NCI-H2081 (cell line): ENCODE data around the gene NTRK3.

Experiments
- DNase-seq, 2 experiments: peaks; one replicate each; lab custom pipeline; 2025; lab: John Stamatoyannopoulos, UW

Gene NTRK3

DNA sequence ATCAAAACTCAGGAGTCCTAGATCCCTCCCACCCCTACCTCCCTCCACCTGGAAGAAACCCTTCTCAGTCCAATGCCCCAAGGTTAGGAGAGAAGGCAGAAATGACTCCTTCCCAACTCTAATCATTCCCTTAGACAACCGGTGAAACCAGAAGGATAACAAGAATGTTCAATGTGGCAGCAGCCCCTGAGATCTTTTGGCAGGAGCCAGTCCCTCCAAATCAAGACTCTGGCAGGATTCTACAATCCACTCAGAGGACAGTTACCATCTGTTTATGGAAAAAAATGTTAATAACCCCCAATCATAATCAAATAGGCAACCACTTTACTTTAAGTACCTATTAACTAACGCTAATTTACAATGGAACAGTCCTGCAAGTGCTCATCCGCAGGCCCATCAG is 136.5 kb downstream of the NTRK3 start:
- no peak for DNase-seq

DNA sequence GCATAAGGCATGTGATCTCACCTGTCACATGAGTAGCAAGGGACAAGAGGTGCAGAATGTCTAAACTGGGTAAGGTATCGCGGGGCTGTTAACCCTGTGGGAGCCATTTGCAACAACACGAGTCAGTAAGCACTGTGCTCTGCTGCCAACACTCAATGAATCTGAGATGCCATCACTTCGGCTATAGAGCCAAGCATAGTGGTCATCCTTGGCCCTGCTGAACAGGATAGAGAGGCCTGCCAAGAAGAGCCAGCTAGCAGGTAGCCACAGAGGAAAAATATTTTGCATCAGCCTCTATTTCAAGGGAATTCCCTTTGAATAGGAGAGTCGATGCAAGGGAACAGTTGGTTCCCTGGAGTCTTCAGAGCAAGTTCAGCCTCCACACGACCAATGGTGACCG is 137.8 kb downstream of the NTRK3 start:
- DNase-seq: no peak

DNA sequence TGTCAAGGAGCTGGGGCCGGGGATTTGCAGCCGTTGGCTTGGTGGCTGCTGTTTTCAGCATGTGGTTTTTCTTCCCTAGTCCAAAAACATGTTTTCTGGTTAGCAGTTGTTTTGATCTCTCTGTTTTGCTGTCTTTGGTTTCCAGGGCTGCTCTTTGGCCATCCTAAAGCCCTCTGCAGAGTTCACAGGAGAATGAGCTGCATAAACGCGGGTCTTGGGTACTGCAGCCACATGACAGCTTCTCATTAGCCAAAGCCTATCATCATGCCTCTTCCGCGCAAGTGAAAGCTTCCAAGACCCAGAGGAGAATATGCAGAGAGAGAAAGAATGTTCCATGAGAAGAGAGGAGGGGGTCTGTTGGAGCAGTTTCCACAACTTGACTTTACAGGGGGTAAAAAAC is 138.5 kb downstream of the NTRK3 start:
- no peak for DNase-seq

DNA sequence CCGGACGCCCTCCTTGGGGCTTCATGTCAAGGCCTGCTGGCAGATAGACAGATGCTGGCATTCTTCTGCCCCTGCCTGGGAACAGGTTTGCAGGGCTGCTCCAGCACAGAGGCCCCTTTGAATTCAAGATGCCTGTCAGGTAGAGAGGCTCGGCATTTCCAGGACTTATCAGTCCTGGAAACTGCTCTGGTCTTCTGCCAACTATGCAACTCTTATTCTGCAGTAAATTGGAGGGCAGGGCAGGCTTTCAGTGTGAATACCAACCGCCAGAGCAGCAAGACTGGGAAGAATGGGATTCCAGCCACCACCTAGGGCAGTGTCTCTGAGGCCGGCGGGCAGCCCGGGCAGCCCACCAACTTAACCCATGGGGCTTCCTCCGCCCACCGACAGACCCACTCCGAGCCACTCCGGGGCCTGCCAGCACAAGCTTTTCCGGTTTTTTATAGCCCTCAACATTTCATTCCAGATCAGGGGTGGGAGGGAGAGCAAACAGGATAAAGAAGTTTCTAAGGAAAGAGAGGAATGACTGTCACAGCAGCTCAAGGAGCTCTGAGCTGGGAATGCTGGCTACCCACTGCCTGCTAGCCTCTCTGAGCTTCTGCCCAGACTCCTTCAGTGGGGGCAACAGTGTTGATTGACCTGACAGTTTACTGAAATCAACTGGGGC is 140.9 kb downstream of the NTRK3 start:
- no peak for DNase-seq

DNA sequence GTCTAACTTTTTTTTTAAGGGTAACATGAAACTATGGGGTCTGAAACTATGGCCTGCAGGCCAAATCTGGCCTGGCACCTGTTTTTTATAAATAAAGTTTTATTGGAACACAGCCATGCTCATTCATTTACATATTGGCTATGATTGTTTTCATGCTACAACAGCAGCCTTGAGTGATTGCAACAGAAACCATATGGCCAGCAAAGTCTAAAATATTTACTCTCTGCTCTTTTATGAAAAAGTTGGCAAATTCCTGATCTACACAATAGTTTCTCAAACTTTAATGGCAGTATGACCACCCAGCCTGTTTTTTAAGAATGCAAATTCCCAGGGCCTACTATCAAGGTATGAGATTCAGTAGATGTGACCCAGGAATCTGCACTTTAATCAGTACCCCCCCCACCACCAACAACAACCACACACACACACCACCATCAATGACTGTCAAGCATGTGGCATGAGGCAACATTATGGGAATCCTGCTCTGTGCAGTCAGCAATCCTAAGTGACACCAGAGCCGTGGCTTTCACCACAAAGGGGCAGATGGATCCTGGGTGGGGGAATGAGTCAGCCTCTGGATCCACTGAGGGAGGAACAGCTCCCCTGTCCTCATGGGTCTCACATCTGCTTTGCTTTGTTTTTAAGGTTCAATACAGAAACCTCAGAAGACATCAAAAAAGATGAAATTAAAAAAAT is 142.8 kb downstream of the NTRK3 start:
- DNase-seq: no peak

DNA sequence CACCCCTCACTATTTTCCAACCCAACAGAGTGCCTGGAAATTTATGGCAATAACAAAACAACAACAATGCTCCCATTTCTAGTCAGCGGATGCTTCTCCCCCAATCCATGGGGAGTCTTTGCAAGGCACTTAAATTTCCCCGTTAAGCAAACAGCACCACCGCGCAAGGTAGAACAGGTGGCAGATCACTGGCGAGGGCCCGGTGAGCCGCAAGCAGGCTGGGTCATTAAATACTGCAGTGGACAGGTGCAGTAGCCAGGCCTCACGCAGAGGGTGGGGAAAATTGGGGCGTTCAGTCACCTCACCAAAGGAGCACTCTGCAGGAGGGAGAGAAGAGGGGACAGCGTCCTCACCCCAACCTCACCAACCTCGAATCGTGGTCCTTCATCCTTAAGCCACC is 147.5 kb downstream of the NTRK3 start:
- no peak for DNase-seq

DNA sequence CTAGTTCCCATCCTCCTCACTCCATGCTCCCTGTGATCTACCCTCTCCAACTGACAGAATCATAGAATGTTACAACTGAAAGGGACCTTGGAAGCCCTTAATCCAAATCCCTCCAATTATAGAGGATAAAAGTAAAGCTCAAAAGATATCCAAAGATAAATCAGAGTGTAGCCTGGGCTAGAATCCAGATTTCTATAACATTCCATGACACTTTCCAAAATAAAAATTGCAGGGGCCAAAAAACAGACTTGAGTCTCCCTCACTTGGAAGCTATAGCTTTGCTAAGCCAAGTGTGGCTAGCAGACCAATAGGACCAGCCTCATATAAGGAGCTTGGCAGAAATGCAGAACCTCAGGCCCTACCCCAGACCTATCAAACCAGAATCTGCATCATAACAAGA is 148.1 kb downstream of the NTRK3 start:
- DNase-seq: no peak

DNA sequence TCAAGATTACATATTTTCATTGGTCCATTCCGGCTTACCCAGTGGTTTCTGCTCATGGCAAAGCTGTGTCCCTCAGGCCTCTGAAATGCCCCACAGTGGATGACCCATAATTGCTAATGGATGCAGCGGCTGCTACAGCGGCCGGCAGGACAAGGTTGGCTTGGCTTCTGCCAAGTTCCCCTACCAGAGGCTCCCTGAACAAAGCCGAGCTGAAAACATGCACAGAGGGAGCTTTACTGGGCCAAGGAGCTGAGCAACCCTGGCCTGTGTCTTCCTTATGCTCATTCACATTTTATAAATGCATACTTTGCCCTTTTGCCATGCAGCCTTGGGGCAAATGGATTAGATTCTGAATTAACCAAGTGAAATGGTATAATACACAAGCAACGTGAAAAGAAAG is 150.5 kb downstream of the NTRK3 start:
- DNase-seq: no peak

DNA sequence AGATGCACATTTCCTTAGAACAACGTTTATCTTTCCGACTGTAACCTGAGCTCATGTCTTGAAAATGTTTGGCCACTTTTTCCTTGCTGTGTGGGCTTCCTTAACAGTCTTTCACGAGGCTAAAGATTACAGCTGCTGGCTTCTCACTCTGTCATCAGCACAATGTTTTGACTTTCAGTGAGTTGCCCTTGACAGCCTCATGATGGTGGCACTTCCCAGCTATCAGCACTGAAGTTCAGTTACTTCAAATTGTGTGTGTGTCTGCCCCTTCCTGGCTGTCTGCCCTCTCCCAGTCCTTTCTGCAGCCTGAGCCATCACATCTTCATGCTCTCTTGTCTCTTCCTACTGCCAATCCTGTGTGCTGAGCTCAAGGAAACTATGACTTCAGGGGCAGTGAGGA is 152.2 kb downstream of the NTRK3 start:
- DNase-seq: no peak

DNA sequence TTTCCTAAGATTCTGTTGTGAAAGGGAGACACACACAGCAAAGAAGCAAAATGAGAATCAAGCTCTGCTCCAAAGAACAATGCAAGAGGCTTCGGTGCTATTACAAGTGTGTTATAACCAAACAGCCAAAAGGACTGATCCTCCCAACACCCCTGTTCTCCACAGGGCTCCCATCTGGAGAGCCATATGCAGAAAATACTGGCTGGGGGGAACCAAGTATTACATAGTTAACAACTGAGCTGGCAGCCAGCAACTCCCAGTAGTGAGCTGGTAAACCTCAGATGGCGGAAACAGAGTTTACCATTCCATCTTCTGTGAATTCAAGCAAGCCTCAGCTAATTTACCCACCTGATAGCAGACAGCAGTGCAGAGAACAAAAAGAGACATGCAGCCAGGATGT is 156.4 kb downstream of the NTRK3 start:
- DNase-seq: no peak

DNA sequence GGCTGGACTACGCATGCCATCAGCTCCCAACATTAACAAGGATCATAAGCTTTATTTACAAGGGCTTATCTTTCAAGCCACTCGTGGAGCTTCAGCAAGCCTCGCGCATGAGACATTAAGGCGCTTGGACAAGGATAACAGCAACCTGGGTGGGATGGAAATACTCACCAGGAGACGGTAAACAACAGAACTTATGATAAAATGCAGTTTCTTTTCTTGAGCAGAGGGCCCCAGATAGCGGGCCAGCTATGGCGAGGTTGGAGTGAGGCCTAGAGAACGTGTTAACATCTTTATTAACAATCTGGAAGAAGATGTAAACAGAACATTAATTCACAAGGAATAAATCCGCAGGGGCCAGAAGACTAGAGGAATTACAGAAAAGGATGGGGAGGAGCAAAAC is 158.2 kb downstream of the NTRK3 start:
- DNase-seq: no peak

DNA sequence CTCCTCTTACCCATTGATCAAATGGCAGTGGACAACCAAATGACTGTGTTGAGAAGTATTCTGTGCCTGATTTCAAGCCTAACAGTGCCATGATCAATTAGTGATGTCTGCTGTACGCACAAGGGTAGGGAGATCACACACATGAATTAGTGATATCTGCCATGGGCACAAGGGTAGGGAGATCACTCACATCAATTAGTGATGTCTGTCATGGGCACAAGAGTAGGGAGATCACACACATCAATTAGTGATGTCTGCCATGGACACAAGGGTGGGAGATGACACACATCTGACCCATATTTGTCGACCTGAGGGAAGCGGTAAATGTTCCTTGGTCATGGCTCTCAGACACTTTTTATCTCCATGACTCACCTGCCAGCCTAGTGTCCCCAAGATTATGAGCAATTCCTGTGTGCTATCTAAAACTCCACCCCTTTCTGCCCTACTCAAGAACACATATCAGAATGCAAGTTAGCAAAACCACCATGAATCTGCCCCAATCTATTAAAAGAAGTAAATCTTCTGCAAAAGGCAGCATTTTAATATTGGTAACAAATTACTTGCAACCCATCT is 165.0 kb downstream of the NTRK3 start:
- DNase-seq: no peak

DNA sequence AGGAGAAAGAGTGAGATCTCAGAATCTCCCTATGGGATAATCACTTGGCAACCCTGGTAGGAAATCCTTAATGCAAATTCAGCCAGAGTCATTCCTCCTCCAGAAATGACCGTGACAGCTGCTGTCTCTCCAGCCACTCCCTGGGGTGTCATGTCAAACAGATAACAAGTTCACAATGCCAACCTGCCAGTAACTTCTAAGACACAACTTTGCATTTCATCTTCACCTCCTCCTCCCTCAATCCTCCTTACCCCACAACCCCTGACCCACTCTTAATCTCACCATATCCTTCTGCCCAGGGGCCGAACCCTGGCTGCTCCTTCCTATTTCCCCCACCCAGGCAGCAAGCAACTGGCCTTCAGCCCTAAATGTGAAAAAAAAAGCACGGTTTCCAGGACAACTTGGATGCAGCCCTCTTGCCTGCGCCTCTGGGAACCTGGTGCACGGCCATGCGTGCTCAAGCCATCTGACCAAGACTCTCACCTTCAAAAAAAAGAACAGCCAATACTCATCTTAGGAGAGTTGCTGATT is 166.0 kb downstream of the NTRK3 start:
- no peak for DNase-seq

DNA sequence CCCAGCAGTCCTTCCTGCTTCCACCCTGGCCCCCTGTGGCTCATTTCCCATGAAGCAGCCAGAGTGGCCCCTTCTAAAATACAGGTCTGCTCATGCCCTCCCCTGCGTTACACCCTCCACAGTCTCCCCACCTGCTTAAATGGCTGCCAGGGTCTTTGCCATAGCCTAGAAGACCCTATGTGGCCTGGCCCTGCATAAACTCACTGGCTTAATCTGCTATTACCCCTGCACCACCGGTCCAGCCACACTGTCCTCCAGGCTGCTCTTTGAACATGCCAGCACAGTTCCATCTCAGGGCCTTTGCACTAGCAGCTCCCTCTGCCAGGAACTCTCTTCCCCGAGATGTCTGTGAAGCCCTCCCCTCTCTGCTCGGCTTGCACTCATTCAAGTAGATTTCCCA is 166.8 kb downstream of the NTRK3 start:
- DNase-seq: no peak

DNA sequence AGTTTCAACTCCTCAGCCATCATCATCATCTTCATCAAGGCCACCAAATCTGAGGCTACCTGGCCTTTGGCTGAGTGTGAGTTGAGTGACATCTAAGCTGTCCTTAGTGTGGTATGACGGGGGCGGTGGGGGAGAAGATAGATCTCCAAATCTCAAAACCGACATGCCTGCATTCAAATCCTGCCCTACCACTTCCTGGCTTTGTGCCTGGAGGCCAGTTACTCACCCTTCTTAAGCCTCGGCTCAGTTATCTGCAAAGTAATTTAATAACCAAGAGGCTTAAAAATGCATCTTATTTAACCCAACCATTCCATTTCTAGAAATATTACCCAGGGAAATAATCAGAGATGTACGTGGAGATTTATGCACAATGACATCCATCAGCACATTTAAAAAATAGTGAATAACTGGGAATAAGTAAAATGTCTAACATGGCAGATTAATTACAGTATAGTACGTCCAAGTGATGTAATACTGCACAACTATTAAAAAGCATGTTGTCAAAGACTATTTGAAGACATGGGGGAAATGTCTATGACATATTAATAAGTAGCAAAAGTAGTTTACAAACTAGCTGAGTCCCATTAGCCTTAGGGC is 167.4 kb downstream of the NTRK3 start:
- DNase-seq: no peak

DNA sequence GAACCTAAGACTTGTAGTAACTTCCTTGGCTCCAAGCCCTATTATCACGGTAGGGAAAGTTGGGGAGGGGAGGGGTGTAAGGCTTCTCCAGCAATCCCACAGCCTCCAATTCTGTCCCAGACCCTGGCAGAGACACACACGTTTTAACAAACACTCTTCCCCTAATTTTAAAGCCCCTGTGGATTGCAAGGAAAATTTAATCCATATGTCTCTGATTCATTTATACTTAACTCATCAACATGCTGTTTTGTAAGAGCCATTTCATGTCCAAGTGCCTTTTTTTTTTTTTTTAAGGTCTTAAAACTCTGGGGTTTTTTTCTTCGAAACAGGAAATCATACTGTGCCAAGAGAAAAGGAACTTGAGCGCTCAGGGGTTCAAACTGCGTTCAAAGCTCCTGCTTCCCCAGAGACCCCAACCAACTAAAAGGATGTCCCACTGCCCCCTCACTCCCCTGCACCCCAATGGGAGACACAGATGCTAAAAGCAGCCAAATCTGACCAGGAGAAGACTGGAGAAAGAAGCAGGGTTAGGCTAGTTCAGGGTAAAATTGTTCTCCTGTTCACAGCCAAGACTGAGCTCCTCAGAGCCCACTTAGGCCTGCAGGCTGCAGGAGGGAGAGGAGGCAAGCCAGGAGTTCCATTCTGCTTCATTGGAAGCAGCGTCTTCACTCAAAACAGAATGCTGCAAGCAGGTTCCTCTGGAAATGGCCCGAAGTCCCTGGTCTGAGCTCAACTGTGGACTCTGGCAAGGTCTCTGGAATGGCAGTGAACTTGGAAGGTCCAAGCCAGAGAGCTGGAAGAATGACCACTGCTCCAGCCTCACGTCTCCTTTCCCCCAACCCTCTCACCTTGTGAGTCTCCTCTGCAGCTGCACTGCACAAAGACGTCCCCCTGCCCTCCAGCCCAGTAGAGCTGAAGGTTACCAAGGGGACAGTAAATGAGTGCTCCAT is 172.5 kb downstream of the NTRK3 start:
- no peak for DNase-seq

DNA sequence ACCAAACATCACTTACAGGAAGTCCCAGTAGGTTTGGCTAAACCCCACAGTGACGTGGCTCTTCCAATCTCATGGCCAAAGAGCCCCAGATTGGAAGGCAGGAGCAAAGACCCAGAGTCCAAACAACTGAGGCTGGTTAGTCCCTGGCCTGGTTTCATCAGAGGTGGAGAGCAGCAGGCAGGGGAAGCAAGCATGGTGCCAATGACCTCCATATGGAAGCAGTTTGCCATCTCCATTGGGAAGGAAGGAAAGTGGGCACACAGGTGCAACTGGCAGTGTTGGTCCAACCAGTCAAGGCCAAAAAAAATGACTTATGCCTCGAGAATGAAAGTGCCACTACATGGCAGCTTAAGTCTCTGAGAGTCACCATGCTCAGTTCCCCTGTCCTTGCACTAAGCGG is 175.9 kb downstream of the NTRK3 start:
- no peak for DNase-seq

DNA sequence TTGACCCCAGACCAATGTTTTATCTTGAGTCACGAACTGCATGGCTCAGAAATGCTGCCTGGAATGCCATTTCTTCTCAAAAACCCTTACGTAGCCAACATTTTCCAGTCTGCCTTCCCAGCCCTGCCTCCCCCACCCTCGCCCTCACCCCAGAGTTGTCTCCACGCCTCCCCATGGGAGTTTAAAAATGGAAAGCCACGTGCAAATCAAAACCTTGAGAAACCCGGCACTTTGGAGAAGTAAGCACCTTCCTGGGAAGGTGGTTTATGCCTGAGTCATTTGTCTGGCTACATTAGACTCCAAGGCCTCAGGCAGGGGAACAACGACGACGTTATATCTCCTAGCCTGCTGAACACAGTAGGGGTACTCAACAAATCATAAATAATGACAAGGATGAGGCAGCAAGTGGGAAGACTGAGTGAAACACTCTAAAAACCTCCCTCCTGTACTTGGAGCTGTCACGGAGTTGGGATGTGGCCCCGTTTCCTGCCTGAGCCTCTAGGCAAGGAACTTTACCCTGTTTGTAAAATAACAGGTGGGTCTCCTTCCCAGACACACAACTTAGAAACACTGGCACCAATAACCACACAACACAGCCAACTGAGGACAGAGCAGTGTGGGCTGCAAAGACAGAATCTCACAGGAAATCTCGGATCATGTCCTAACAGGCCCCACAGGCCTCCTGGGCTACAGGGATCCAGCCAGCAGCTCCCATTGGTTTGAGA is 179.1 kb downstream of the NTRK3 start:
- no peak for DNase-seq

DNA sequence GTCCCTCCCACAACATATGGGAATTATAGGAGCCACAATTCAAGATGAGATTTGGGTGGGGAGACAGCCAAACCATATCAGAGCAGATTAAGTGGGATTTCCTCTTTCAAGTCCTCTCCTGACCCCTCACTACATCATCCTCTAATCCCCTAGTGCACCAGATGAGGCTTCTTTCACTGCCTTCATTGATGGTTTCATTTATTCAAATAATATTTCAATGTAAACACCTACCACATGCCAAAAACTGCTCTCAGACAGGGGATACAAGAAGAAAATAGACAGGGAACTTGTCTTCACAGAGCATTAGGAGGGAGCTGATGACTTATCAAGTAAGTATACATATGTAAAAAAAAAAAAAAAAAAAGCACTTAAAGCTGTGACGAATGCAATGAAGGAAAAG is 180.2 kb downstream of the NTRK3 start:
- DNase-seq: no peak

DNA sequence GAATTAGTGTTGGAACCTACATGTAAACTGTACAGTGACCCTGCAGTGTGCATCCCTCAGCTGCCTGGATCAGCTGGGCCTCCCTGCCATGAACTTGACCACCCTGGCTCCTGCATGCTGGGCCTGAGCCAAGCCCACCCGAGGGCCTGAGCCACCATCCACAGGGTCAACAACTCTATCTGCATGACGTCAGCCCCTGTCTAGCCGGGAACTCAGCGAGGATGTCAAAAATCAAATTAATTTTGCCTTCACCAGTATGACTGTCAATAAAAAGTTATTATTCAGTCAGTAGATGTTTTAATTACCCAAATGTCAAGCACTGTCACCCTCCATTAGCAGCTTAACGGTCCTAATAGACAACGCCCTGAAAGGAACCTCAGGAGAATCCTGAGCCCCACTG is 181.4 kb downstream of the NTRK3 start:
- no peak for DNase-seq

DNA sequence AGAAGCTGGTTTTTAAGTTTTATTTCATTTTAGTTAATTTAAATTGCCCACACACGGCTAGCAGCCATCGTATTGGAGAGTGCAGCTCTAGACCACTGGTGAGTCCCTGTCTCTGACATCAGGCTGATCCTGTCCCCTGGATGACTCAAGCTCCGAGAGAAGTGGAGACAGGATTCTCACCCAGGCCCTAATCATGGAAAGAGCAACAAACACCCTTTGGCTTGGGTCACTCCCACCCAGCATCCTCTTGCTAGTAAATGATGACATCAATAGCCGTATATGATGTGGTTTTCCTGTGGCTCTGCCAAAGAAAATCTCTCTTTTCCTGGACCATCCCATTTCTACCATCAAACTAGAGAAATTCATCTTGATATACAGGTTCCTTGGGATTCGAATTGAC is 182.2 kb downstream of the NTRK3 start:
- DNase-seq: no peak

DNA sequence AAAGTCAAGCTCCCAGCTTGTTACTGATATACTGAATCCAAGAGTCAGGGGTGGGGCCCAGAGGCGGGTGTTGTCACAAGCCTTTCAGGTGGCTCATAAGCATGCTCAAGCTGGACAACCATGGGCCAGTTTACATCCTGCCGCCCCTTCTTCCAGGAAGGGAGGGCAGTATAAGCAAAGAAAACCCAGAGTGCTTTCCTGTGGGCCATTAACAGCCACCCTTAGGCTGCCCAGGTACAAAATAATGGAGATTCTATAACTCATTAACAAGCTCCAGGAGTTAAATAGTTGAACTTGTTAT is 183.2 kb downstream of the NTRK3 start:
- no peak for DNase-seq
